Measurements from ENCODE around the gene PPM1H. TPM values are rescaled to one million over a fixed set of nuclear protein-coding genes. Genes with fewer than 3 reads are reported as not detected.

The PPM1H gene
- total RNA-seq, 2 experiments from 2014 or later, result 0.07 TPM; not detected in 1

DNA sequence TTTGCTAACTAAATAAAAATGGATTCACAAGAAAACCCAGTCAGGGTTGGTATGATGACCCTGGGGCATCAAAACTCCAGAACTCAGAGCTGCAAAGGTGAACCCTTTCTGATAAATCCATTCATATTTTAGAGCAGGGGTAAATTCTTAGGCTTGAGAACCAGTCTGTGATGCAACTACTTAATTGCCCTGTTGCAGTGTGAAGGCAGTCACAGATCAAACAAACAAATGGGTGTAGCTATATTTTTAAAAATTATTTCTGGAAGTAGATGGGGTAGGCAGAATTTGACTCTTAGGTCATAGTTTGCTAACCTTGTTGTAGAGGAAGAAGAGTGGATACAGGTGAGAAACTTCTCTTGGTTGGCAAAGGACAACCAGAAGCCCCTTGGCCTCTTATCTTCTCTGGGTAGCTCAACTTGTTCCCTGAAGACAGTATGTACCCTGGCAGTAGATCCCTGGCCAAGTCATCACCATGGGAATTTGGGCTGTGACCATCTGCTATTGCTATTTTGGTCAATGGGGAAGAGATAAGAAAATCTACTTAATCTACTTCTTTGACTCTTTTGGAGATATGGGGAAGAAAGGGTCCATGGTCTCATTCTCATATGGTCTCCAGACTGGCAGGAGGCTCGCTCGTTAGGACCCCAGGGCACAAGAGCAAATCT is 216.1 kb downstream of the PPM1H start:
- POLR2A ChIA-PET, result no interaction called here
- DNase-seq (no peak), ATAC-seq (no peak)
- intact Hi-C loops (cut with micrococcal nuclease), result no loop called here
- Mint-ChIP-seq H3K27ac (no peak overlapping the region), H3K27me3 (no peaks in the 10 kb centered on the region), H3K36me3 (ENCODE audit: low read depth) (no peaks in the 10 kb centered on the region), H3K9me3 (no peaks in the 10 kb centered on the region), H3K4me1 (ENCODE audit: low read depth) (no peaks in the 10 kb centered on the region), H3K4me3 (no peak overlapping the region)
- TF ChIP-seq, protein P1, sequence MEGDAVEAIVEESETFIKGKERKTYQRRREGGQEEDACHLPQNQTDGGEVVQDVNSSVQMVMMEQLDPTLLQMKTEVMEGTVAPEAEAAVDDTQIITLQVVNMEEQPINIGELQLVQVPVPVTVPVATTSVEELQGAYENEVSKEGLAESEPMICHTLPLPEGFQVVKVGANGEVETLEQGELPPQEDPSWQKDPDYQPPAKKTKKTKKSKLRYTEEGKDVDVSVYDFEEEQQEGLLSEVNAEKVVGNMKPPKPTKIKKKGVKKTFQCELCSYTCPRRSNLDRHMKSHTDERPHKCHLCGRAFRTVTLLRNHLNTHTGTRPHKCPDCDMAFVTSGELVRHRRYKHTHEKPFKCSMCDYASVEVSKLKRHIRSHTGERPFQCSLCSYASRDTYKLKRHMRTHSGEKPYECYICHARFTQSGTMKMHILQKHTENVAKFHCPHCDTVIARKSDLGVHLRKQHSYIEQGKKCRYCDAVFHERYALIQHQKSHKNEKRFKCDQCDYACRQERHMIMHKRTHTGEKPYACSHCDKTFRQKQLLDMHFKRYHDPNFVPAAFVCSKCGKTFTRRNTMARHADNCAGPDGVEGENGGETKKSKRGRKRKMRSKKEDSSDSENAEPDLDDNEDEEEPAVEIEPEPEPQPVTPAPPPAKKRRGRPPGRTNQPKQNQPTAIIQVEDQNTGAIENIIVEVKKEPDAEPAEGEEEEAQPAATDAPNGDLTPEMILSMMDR (IDR thresholded peaks at IDR 0.05), result no peak
- CTCF ChIA-PET, result interaction anchor here (0.9 kb wide), 1 partner anchor 75 kb away, joined by 3 read pairs; no protein-coding TSS in a partner anchor

DNA sequence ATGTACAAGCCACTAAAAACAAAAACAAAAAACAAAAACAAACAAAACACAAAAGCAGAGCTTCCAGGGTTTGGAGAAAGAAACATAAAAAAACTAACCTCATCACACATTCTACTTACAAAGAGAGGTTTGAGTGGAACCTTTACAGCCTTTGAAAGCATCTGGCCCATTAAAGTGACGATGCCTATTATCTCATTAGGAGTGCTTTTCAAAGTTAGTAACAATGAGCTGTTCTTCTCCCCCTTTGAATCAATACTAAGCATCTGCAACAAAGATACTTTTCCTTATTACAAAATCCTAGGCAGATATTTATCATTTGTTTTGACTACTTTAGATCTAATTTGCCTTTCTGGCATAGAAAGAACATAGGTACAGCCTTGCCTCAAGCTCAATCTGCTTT is 217.3 kb downstream of the PPM1H start:
- Mint-ChIP-seq H3K9me3 (no peaks in the 10 kb centered on the region), H3K27ac (no peak overlapping the region), H3K4me1 (ENCODE audit: low read depth) (no peaks in the 10 kb centered on the region), H3K36me3 (ENCODE audit: low read depth) (no peaks in the 10 kb centered on the region), H3K4me3 (no peak overlapping the region), H3K27me3 (no peaks in the 10 kb centered on the region)
- intact Hi-C loops (cut with micrococcal nuclease), result no loop called here
- ChIA-PET CTCF (no interaction called here), POLR2A (no interaction called here)
- DNase-seq (no peak), ATAC-seq (no peak)
- TF ChIP-seq, protein P1 (IDR thresholded peaks at IDR 0.05), result no peak

DNA sequence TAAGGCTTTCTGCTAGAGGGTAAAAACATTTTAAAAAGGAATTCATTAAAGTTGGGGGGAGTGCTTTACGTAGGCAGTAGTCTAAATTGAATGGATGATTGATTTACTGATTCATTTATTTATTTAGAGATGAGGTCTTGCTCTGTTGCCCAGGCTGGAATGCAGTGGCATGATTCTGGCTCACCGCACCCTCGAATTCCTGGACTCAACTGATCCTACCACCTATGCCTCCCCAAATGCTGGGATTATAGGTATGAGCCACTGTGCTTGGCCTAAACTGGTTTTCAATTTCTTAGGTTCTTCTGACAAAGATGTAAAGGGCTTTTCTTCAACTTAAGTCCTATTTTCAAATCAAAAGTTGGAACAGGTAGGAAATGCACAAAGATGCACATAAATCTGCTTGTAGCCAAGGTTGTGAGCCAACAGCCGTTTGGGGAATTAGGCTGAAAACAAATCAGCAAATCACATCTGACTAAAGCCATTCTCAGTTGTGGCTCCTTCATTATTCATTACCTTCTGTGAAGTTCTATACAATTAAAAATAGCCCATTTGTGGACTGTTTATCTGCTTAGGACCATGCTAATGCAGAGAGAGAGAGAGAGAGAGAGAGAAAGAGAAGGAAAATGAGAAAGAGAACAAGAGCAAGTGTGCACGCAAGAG is 218.0 kb downstream of the PPM1H start:
- no peaks in the 10 kb centered on the region for H3K9me3 Mint-ChIP-seq
- DNase-seq, result no peak
- ChIA-PET POLR2A (no interaction called here), CTCF (no interaction called here)
- no peaks in the 10 kb centered on the region for H3K27me3 Mint-ChIP-seq
- H3K36me3 Mint-ChIP-seq (ENCODE audit: low read depth), result no peaks in the 10 kb centered on the region
- no peak overlapping the region for H3K27ac Mint-ChIP-seq
- TF ChIP-seq, protein P1 (IDR thresholded peaks at IDR 0.05), result no peak
- H3K4me3 Mint-ChIP-seq, result no peak overlapping the region
- intact Hi-C loops (cut with micrococcal nuclease), result no loop called here
- no peaks in the 10 kb centered on the region for H3K4me1 Mint-ChIP-seq (ENCODE audit: low read depth)
- no peak for ATAC-seq

DNA sequence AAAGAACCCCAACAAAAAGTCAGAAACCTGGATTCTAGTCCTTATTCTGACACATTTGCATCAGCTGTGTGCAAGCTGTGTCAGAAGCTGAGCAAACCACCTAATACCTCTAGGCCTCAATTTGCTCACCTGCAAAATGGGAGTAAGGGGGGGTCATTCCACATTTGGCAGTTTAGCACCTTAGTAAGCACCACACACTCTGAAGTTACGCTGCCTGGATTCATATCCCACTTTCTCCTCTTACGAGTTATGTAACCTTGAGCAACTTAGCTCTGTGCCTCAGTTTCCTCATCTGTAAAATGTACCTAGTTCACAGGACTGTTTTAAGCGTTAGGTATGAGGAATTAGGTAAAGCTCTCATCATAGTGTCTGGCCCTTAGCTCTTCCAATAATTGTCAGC is 218.9 kb downstream of the PPM1H start:
- CTCF ChIA-PET, result interaction anchor here (0.9 kb wide), 1 partner anchor 78 kb away, joined by 4 read pairs; no protein-coding TSS in a partner anchor
- TF ChIP-seq, protein P1 (IDR thresholded peaks at IDR 0.05), result no peak

More for the DNA sequence above, 218.9 kb downstream of the PPM1H start:
- no peaks in the 10 kb centered on the region for H3K4me1 Mint-ChIP-seq (ENCODE audit: low read depth)
- H3K36me3 Mint-ChIP-seq (ENCODE audit: low read depth), result no peaks in the 10 kb centered on the region
- intact Hi-C loops (cut with micrococcal nuclease), result no loop called here
- DNase-seq (no peak), ATAC-seq (no peak)
- POLR2A ChIA-PET, result no interaction called here
- H3K27me3 Mint-ChIP-seq, result no peaks in the 10 kb centered on the region
- H3K9me3 Mint-ChIP-seq, result no peaks in the 10 kb centered on the region
- no peak overlapping the region for H3K4me3 Mint-ChIP-seq
- H3K27ac Mint-ChIP-seq, result no peak overlapping the region

Data from activated CD8-positive, alpha-beta T cell treated with anti-CD3 and anti-CD28 coated beads for 36 hours (primary cell).